Kidney epithelial cell (primary cell): ENCODE results near the gene IGBP1. TPM values are rescaled to one million over a fixed set of nuclear protein-coding genes. Genes with fewer than 3 reads are reported as not detected.

ENCODE experiments used
- DNase-seq: peaks from one replicate; pipeline ENCODE4 v3.0.0-alpha.2; 2010; ENCODE audit warnings: low read depth
- H3K27me3 ChIP-seq: 2 replicates; pipeline ENCODE4 v1.6.0; 2011; ENCODE audit warnings: low read length; ENCODE audit not compliant: control insufficient read depth, insufficient read depth
- H3K36me3 ChIP-seq: 2 replicates; pipeline ENCODE4 v1.5.1; 2011; ENCODE audit warnings: low read length; ENCODE audit not compliant: control insufficient read depth, insufficient read depth
- H3K4me3 ChIP-seq: 2 replicates; pipeline ENCODE4 v1.5.1; 2011; ENCODE audit warnings: low read depth, mild to moderate bottlenecking, control low read depth, low read length
- CTCF ChIP-seq: IDR thresholded peaks from 2 replicates; pipeline ENCODE4 v1.5.1; 2011; ENCODE audit warnings: mild to moderate bottlenecking, moderate library complexity, low read length, control low read depth, inconsistent platforms; ENCODE audit not compliant: insufficient read depth, poor library complexity, severe bottlenecking
- total RNA-seq: library from RNA; depleted of rRNA; stranded (reverse); fragments of >200 nt; gene quantifications from 2 replicates; pipeline ENCODE4 v1.2.3, GENCODE V29; 2015

IGBP1 gene
- total RNA-seq, 1 donor from 2014 or later: 64.2 TPM

- H3K4me3 ChIP-seq: no peak overlapping the region
- no peaks in the 10 kb centered on the region for H3K36me3 ChIP-seq
- DNase-seq: no peak
- H3K27me3 ChIP-seq: no peaks in the 10 kb centered on the region
- TF ChIP-seq CTCF: no peak
These were observed 6.5 kb downstream of the IGBP1 start for GRCh38 chrX:70139736-70140135.

GRCh38 chrX:70141373-70141772 is 8.1 kb downstream of the IGBP1 start:
- H3K27me3 ChIP-seq: no peaks in the 10 kb centered on the region
- no peak for DNase-seq
- no peak overlapping the region for H3K4me3 ChIP-seq
- H3K36me3 ChIP-seq: no peaks in the 10 kb centered on the region
- no peak for TF ChIP-seq CTCF

GRCh38 chrX:70166601-70167590 is 33.6 kb downstream of the IGBP1 start:
- TF ChIP-seq CTCF: no peak
- Histone ChIP-seq H3K36me3 (no peaks in the 10 kb centered on the region), H3K27me3 (no peaks in the 10 kb centered on the region), H3K4me3 (no peak overlapping the region)
- DNase-seq: peak; percentile 37

GRCh38 chrX:70168238-70169188 is 35.3 kb downstream of the IGBP1 start:
- Histone ChIP-seq H3K4me3 (no peak overlapping the region), H3K36me3 (no peaks in the 10 kb centered on the region), H3K27me3 (no peaks in the 10 kb centered on the region)
- peak; percentile 34 for DNase-seq
- no peak for TF ChIP-seq CTCF

GRCh38 chrX:70169281-70169680 is 36.0 kb downstream of the IGBP1 start:
- Histone ChIP-seq H3K27me3 (no peaks in the 10 kb centered on the region), H3K36me3 (no peaks in the 10 kb centered on the region), H3K4me3 (no peak overlapping the region)
- no peak for DNase-seq
- TF ChIP-seq CTCF: no peak
